HG03558 (cell line): ENCODE results near the gene ZNF644.
"Not testable (repeated sequence)": the region's sequence is repeated elsewhere in the genome, so short reads cannot be mapped to it uniquely, and the experiment has no call there.

Experiments used
- ATAC-seq: cut with Tn5 transposase; IDR thresholded peaks from one replicate; pipeline ENCODE4 v1.9.1; 2021; ENCODE audit warnings: moderate number of reproducible peaks; ENCODE audit not compliant: unreplicated experiment; ENCODE audit errors: extremely low read depth

The ZNF644 gene

GRCh38 chr1:91021686-91022517, at the start of gene ZNF644:
Gene ZNF644 (minus strand): TSS chr1:91022035. CDS start chr1:90982353, 39,682 bp downstream.
- peak; percentile 71 for ATAC-seq

DNA sequence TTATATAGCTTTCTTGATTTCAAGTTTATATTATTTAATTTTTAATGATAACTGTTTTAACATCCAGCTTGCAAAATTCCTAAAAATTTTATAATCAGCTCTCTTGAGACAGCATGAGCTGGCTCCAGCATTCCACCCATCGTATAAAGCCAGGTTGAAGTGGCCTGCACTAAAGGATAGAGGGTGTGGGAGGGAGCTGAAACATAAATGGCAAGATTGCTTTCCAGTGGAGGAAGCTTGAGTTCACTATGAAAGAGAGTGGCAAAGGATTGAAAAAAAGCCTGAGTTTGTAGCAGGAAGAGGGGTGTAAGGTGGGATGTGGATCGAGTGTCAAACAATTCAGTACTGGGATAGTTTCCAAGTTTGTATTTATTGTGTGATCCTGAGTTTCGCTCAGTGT, 48.5 kb upstream of the ZNF644 start:
- no peak for ATAC-seq

- ATAC-seq: no peak
Measured at GRCh38 chr1:91066538-91066937, 44.7 kb upstream of the ZNF644 start.

DNA sequence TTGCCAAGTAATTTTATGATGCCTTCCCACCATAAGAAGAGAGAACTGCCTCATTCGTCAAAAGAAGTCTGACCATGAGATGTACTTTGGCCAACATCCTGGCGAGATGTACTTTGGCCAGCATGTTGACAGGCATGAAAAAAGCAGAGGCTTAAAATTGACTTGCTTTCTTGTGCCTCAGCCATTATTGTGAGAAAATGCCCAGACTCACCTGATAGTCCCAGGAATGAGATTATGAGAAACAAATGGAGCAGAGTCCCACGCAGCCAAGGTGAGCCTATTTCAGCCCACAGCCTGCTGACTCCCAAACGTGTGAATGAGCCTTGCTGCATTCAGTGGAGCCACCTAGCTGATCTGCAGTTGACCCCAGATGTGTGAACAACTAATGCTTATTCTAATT, 43.5 kb upstream of the ZNF644 start:
- ATAC-seq: no peak

DNA sequence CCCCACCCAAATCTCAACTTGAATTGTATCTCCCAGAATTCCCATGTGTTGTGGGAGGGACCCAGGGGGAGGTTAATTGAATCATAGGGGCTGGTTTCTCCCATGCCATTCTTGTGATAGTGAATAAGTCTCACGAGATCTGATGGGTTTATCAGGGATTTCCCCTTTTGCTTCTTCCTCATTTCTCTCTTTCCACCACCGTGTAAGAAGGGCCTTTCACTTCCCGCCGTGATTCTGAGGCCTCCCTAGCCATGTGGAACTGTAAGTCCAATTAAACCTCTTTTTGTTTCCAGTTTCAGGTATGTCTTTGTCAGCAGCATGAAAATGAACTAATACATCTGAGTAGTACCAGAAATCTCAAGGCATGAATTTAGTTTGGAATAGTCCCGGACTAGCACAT, 41.6 kb upstream of the ZNF644 start:
- ATAC-seq: not testable (repeated sequence)

DNA sequence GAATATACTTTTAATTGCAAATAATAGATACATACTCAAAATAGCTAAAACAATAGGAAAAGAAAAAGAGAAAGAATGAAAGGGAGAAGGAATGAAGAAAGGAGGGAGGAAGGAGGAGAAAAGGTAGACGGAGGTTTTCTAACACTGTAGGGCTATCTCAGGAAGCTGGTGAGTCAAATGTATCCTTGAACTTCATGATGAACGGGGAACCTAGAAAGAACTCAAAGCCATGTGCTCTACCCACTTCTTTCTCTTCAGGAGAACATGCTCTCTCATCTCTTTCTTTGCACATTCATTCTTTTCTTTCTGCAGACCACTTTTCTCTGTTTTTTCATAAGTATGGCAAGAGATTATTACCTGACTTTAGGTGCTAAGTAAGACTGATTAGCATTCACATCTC, 37.3 kb upstream of the ZNF644 start:
- no peak for ATAC-seq

DNA sequence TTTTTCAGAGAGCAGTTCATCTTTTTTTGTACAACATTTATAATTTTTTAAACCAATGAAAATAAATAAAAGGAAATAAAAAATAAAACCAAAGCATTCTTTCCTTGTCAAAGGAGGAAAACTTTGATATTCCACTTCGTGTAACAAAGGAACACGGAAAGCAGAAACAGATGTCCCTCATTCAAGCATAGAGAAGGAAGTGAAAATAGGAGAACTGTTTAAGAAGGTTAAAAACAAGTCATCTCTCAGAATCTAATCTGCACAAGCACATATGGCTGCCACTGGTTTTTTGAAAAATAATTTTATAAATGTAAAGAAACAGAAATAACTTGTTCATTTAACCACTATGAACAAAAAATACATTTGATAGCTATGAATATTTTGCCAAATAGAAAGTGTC, 35.9 kb upstream of the ZNF644 start:
- no peak for ATAC-seq

DNA sequence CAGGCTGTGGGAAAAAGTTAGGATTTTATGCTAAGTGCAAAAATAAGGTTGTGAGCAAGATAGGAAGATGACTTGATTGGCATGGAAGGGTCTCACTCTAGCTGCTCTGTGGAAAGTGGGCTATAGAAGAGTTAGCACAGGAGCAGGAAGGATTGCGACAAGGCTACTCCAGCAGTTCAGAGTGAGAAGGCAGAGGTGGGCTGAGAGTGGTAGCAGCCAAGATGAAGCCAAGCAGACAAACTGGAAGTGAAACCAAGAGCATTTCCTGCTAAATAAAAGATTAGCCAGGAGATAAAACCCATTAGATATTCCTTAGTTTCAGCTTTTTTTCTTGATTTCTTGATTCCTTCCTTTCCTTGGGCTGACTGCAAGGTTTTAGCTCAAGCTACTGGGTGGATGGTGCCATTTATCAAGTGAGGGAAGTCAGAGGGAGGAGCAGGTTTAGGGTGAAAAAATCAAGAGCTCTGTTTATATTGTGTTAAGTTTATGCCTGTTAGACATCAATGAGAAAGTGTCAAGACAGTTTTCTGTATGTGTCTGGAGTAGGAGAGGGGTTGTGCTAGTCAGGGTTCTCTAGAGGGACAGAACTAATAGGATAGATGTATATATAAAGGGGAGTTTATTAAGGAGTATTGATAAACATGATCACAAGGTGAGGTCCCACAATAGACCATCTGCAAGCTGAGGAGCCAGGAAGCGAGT, 33.1 kb upstream of the ZNF644 start:
- peak; percentile 55 for ATAC-seq

DNA sequence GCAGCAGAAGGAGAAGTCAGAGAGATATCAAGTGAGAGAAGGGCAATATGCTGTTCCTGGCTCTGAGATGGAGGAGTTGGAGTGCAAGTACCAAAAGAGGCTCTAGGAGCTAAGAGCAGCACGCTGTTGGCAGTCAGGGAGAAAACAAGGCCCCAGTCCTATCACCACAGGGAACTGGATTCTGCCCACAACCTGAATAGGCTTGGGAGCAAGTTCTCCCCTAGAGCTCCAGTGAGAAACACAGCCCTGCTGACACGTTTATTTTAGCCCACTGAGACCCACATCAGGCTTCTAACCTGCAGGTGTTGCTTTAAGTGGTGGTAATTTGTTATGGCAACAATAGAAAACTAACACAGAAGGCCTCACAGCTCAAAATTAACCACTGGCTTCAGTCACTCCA, 31.8 kb upstream of the ZNF644 start:
- no peak for ATAC-seq

DNA sequence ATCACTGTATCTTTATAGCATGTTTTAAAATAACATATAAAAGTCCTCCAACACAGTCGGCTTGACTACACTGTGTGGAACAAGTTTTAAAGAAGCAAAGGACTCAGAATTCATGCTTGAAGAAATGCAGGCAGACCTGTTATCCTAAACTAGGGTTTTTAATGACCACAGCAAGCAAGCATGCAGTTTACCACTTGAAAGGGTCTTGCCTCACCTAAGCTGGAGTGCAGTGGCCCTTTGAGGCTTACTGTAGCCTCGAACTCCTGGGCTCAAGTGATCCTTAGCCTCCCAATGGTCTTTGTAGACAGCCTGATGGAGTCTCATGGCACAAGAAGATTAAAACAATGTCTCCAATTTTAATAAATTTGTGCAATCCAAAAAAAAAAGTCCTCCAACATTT, 27.7 kb upstream of the ZNF644 start:
- ATAC-seq: not testable (repeated sequence)

GRCh38 chr1:91046766-91047165, 24.9 kb upstream of the ZNF644 start:
- no peak for ATAC-seq

DNA sequence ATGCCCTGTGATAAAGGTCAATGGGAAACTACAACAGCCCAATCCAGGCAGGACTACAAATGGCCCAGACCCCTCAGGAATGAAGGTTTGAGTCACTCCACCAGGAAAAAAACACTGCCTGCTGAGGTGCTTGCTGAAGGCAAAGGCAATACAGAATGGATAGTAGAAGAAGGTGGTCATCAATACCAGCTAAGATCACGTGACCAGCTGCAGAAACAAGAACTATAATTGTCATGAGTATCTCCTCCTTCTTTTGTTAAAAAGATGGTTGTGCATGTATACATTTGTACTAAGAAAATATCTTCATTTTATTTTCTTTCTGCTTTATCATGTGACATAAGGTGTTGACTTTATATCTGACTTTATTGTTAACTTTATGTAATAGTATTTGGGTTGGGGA, 23.4 kb upstream of the ZNF644 start:
- no peak for ATAC-seq

GRCh38 chr1:91044776-91045175, 22.9 kb upstream of the ZNF644 start:
- ATAC-seq: not testable (repeated sequence)

GRCh38 chr1:91042372-91042771, 20.5 kb upstream of the ZNF644 start:
- ATAC-seq: not testable (repeated sequence)

GRCh38 chr1:91038582-91038981, 16.7 kb upstream of the ZNF644 start:
- ATAC-seq: no peak

DNA sequence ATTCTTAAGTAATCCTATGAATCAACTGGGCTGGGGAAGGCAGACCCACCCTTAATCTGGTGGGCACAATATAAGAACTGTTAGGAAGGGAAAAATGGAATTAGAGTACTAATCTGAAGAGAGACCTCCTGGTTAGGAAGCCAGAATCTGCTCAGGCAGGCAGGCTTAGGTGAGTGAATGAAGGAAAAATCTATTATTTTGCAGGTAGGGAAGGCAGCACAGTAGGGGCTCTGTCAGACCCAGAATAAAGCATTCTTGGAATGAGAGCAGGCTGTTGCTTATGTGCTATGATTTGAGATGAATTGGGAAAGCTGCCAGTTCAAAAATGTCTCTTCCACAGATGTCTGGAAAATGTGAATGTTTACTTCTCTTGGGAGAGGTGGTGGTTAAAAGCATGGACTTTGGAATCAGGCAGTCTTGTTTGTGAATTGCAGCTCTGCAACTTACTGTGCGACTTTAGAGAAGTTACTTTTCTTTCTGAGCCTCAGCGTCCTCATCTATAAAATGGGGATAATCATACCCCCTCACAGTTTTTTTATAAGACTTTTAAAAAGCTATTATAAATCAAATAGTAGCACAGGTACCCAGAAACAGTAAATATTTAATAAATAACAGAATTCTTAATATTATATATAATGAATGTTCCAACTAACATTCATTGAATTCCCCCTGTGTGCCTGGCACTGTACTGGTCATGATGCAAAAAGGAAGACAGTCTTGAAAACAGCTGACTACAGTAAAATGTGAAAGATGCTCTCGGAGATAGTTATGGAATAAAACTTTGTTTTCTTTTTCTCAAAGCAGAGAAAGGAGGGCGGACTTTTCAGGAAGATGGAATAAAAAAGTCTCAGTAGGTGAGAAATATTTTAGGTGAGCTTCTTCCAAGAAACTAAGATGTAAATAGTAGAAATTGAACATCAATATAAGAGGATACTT, 15.3 kb upstream of the ZNF644 start:
- ATAC-seq: no peak

GRCh38 chr1:91032349-91032748, 10.5 kb upstream of the ZNF644 start:
- ATAC-seq: no peak

GRCh38 chr1:91031081-91031480, 9.2 kb upstream of the ZNF644 start:
- ATAC-seq: no peak

- no peak for ATAC-seq
Measured at GRCh38 chr1:91026777-91027176, 4.9 kb upstream of the ZNF644 start.

GRCh38 chr1:91026320-91026719, 4.5 kb upstream of the ZNF644 start:
- no peak for ATAC-seq
